Right atrium auricular region (tissue), 2 donors: ENCODE data around the gene KCNMB2. TPM values are rescaled to one million over a fixed set of nuclear protein-coding genes. Genes with fewer than 3 reads are reported as not detected.
A peak's percentile ranks its signal among the peaks of the same experiment; 100 is the strongest.

Experiments used
- DNase-seq: peaks from one replicate; pipeline ENCODE4 v3.0.0-alpha.2; 2019; ENCODE audit warnings: low spot score
- H3K27ac ChIP-seq, 2 donors: fragments of 200-600 bp; sonication (generic); 1 replicate in 1 of 2; 2 replicates in 1 of 2; pipeline ENCODE4 v1.5.1; 2016 to 2019
- H3K27me3 ChIP-seq, 2 donors: fragments of 200-600 bp; sonication (generic); one replicate each; pipeline versions ENCODE4 v1.5.1 to v1.6.0; 2017 to 2019
- H3K36me3 ChIP-seq: fragments of 200-600 bp; sonication (generic); one replicate; pipeline ENCODE4 v1.5.1; 2016
- H3K4me1 ChIP-seq, 2 donors: fragments of 200-600 bp; sonication (generic); one replicate each; pipeline versions ENCODE4 v1.5.1 to v1.6.0; 2017 to 2019
- H3K4me3 ChIP-seq, 2 donors: fragments of 200-600 bp; sonication (generic); 1 replicate in 1 of 2; 2 replicates in 1 of 2; pipeline ENCODE4 v1.5.1; 2017 to 2019; ENCODE audit warnings: mild to moderate bottlenecking in 1 of 2, moderate library complexity in 1 of 2
- H3K9me3 ChIP-seq, 2 donors: fragments of 200-600 bp; sonication (generic); one replicate each; pipeline ENCODE4 v1.5.1; 2019
- total RNA-seq, 2 donors: library from RNA; depleted of rRNA; stranded (reverse); fragments of >200 nt; gene quantifications; one replicate each; pipeline ENCODE4 v1.1.0, GENCODE V29; 2016
- TF ChIP-seq, protein P1 (sequence below), 2 donors: fragments of 200-600 bp; sonication (generic); IDR thresholded peaks; one replicate each; pipeline ENCODE4 v1.5.1; 2019; ENCODE audit warnings: antibody characterized with exemption in 2 of 2

The KCNMB2 gene
- total RNA-seq = 10 to 100 TPM in 1 of 2 donors, 1 to 10 TPM in 1; 2.8 to 18.2 TPM

DNA sequence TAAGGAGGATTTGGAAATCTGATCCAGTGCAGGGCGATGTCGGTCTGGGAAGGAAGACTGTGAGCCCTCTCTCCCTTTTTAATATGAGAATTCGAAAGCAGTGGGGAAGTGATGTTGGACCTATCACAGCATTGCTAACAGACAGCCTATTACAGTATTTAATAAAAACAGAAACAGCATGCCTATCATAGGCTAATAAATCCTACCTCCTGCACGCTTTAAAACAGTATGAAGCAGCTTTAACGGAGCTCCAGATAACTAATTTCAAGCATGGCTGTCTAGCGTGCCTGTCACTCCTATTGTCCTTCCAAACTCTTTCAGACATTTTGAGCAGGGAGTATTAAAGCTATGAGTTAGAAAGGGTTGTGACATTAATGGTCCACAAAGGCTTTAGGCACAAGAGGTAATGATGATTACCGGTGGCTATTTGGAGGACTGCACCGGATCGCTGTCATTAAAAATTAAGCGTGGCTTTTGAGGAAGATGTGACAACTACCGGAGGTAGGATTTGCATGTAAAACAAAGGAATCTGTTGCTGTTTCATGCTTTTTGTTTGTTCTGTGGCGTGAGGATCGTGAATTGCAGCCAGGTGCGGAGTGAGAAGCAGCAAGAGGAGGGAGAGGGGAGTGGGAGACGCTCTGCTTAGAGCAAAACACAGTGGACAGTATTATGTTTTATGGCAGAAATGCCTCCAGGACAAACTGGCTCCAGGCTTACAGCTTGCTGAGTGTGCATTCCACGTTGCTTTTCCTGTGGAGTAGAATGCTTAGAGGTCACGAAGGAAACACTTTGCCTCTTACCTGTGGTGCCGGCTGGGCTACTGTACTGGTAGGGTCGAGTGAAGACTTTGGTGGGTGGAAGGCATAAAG lies at the start of gene KCNMB2:
KCNMB2 (plus strand) TSS at position 226 of the 869 bp plus-strand sequence.
- Histone ChIP-seq H3K4me1 (no peaks in the 10 kb centered on the region), H3K9me3 (no peaks in the 10 kb centered on the region), H3K36me3 (no peaks in the 10 kb centered on the region), H3K4me3 (peak within 1 kb of the TSS; percentile 50 to 57), H3K27me3 (no peaks in the 10 kb centered on the region), H3K27ac (peak within 1 kb of the TSS; percentile 61 to 68)
- TF ChIP-seq, protein P1, sequence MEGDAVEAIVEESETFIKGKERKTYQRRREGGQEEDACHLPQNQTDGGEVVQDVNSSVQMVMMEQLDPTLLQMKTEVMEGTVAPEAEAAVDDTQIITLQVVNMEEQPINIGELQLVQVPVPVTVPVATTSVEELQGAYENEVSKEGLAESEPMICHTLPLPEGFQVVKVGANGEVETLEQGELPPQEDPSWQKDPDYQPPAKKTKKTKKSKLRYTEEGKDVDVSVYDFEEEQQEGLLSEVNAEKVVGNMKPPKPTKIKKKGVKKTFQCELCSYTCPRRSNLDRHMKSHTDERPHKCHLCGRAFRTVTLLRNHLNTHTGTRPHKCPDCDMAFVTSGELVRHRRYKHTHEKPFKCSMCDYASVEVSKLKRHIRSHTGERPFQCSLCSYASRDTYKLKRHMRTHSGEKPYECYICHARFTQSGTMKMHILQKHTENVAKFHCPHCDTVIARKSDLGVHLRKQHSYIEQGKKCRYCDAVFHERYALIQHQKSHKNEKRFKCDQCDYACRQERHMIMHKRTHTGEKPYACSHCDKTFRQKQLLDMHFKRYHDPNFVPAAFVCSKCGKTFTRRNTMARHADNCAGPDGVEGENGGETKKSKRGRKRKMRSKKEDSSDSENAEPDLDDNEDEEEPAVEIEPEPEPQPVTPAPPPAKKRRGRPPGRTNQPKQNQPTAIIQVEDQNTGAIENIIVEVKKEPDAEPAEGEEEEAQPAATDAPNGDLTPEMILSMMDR (IDR thresholded peaks at IDR 0.05) = no peak
- DNase-seq = no peak

DNA sequence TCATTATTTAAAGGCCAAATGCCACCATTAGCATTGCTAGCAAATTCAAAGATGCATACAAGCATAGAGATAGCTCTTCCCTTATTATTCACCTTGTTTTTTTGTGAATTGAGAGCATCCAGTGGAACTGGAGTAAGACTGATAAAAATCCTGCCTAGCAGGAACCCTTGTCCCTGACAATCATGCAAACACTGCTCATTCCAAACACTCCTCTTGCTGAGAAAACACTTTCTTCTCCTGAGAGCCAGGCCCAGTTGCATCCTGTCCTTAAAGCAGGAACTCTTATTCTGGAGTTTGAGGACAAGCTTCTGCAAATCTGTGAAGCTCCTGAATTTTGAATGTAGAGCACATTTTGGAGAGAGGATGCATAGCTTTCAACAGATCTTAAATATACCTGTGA lies 49.3 kb upstream of the KCNMB2 start:
- Histone ChIP-seq H3K4me1 (no peaks in the 10 kb centered on the region), H3K36me3 (no peaks in the 10 kb centered on the region), H3K27me3 (no peaks in the 10 kb centered on the region), H3K9me3 (no peaks in the 10 kb centered on the region), H3K4me3 (no peak overlapping the region), H3K27ac (no peak overlapping the region)
- TF ChIP-seq, protein P1 (IDR thresholded peaks at IDR 0.05) = no peak
- no peak for DNase-seq

DNA sequence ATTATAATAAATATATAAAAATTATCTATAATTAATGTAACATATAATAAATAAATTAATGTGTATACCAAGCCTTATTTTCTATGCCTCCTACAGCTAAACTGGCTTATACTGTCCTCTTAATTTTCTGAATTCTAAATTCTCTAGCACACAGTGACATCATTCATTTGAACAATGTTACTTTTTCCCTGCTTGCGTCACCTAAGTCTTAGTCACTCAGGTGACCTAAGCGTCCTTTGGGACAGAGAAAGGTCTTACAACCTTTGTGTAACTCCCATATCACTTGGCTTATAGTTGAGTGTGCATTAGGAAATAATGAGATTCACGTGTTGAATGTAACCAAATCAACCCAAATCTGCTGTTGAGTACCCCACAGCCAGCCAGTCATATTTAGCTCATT lies 48.5 kb upstream of the KCNMB2 start:
- Histone ChIP-seq H3K27ac (no peak overlapping the region), H3K9me3 (no peaks in the 10 kb centered on the region), H3K27me3 (no peaks in the 10 kb centered on the region), H3K4me1 (no peaks in the 10 kb centered on the region), H3K36me3 (no peaks in the 10 kb centered on the region), H3K4me3 (no peak overlapping the region)
- DNase-seq = no peak
- TF ChIP-seq, protein P1 (IDR thresholded peaks at IDR 0.05) = no peak

DNA sequence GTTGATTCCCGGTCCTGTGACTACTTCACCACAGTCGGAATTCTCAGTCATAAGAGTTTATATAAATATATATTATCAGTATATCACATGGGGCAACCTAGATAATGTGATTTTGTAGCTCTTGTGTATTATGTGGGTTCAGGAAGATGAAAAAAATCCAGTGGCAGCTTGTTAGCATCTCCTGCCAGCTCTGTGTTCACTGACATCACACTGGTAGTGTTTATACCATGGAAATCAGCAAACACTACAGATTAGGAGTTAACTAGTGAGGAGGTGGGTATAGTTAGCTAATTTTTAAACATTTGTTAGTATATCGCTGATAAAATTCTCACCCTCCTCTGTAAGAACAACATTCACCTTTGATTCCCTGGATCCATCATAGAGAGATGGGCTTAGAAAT lies 44.5 kb upstream of the KCNMB2 start:
- Histone ChIP-seq H3K36me3 (no peaks in the 10 kb centered on the region), H3K27ac (no peak overlapping the region), H3K27me3 (no peaks in the 10 kb centered on the region), H3K9me3 (no peaks in the 10 kb centered on the region), H3K4me1 (no peaks in the 10 kb centered on the region), H3K4me3 (no peak overlapping the region)
- TF ChIP-seq, protein P1 (IDR thresholded peaks at IDR 0.05) = no peak
- no peak for DNase-seq

DNA sequence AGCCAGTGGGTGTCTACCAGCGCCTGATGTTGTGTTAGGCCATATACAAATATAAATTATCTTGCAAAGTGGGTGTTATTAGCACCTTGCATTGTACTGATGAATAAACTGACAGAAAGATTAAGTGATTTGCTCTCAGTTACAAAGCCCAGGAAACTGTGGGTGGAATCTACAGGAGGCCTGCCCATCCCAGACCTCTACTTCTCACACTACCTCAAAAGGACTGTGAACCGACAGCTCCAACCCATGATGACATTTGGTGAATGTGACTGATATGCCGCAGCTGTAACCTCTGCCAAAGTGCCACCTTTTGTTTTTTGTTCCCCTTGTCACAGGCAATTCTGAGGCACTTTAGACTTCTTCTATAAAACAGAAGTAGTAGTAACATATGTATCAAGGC lies 43.7 kb upstream of the KCNMB2 start:
- no peaks in the 10 kb centered on the region for H3K9me3 ChIP-seq
- H3K27ac ChIP-seq = peak overlapping the region in 1 of 2 donors; percentile 35
- H3K4me1 ChIP-seq = no peaks in the 10 kb centered on the region
- H3K27me3 ChIP-seq = no peaks in the 10 kb centered on the region
- DNase-seq = no peak
- TF ChIP-seq, protein P1 (IDR thresholded peaks at IDR 0.05) = no peak
- H3K36me3 ChIP-seq = no peaks in the 10 kb centered on the region
- no peak overlapping the region for H3K4me3 ChIP-seq
